Measurements from ENCODE around the gene FGR. TPM values are rescaled to one million over a fixed set of nuclear protein-coding genes. Genes with fewer than 3 reads are reported as not detected.

Gene FGR
- total RNA-seq, 2 experiments from 2014 or later: 0.51 to 0.56 TPM

- Mint-ChIP-seq H3K36me3 (ENCODE audit: low read depth) (no peaks in the 10 kb centered on the region), H3K4me3 (no peak overlapping the region), H3K27me3 (no peaks in the 10 kb centered on the region), H3K9me3 (no peaks in the 10 kb centered on the region), H3K4me1 (ENCODE audit: low read depth) (peaks cover 44% of the 10 kb centered on the region), H3K27ac (no peak overlapping the region)
- intact Hi-C loops (cut with micrococcal nuclease): no loop called here
- ATAC-seq (no peak), DNase-seq (no peak)
- ChIA-PET CTCF (interaction anchor here (0.9 to 25.3 kb wide), 5 partner anchors 9 to 60 kb away, joined by 3 to 533 read pairs (median 4); partner anchors contain the start of genes AHDC1 and IFI6), POLR2A (interaction anchor here (0.6 to 13.7 kb wide), 4 partner anchors 13 to 203 kb away, joined by 3 to 98 read pairs (median 4); partner anchors contain the start of gene AHDC1)
- TF ChIP-seq, protein P1, sequence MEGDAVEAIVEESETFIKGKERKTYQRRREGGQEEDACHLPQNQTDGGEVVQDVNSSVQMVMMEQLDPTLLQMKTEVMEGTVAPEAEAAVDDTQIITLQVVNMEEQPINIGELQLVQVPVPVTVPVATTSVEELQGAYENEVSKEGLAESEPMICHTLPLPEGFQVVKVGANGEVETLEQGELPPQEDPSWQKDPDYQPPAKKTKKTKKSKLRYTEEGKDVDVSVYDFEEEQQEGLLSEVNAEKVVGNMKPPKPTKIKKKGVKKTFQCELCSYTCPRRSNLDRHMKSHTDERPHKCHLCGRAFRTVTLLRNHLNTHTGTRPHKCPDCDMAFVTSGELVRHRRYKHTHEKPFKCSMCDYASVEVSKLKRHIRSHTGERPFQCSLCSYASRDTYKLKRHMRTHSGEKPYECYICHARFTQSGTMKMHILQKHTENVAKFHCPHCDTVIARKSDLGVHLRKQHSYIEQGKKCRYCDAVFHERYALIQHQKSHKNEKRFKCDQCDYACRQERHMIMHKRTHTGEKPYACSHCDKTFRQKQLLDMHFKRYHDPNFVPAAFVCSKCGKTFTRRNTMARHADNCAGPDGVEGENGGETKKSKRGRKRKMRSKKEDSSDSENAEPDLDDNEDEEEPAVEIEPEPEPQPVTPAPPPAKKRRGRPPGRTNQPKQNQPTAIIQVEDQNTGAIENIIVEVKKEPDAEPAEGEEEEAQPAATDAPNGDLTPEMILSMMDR (IDR thresholded peaks at IDR 0.05): peak; percentile 20
Measured at GRCh38 chr1:27616441-27616840, 18.5 kb downstream of the FGR start.

- no peak for DNase-seq
- Mint-ChIP-seq H3K27ac (no peak overlapping the region), H3K27me3 (no peaks in the 10 kb centered on the region), H3K36me3 (ENCODE audit: low read depth) (no peaks in the 10 kb centered on the region), H3K4me1 (ENCODE audit: low read depth) (peaks cover 47% of the 10 kb centered on the region), H3K4me3 (no peak overlapping the region), H3K9me3 (no peaks in the 10 kb centered on the region)
- no peak for ATAC-seq
- TF ChIP-seq, protein P1 (IDR thresholded peaks at IDR 0.05): no peak
- POLR2A ChIA-PET: interaction anchor here (0.6 to 13.7 kb wide), 3 partner anchors 14 to 204 kb away, joined by 3 to 98 read pairs (median 3); no protein-coding TSS in a partner anchor
- CTCF ChIA-PET: interaction anchor here (0.9 to 25.3 kb wide), 5 partner anchors 9 to 59 kb away, joined by 3 to 533 read pairs (median 4); partner anchors contain the start of genes AHDC1 and IFI6
- intact Hi-C loops (cut with micrococcal nuclease): no loop called here
Measured at GRCh38 chr1:27615346-27616192, 19.4 kb downstream of the FGR start.

- H3K27me3 Mint-ChIP-seq: no peaks in the 10 kb centered on the region
- ATAC-seq (no peak), DNase-seq (no peak)
- H3K4me1 Mint-ChIP-seq (ENCODE audit: low read depth): peaks cover 49% of the 10 kb centered on the region
- no peaks in the 10 kb centered on the region for H3K36me3 Mint-ChIP-seq (ENCODE audit: low read depth)
- intact Hi-C loops (cut with micrococcal nuclease): no loop called here
- H3K4me3 Mint-ChIP-seq: no peak overlapping the region
- no peak overlapping the region for H3K27ac Mint-ChIP-seq
- ChIA-PET CTCF (interaction anchor here (0.9 to 25.3 kb wide), 5 partner anchors 8 to 58 kb away, joined by 3 to 533 read pairs (median 4); partner anchors contain the start of genes AHDC1 and IFI6), POLR2A (interaction anchor here (1.0 to 13.7 kb wide), 2 partner anchors 15 to 48 kb away, joined by 3 to 98 read pairs; no protein-coding TSS in a partner anchor)
- no peaks in the 10 kb centered on the region for H3K9me3 Mint-ChIP-seq
- TF ChIP-seq, protein P1 (IDR thresholded peaks at IDR 0.05): no peak
Measured at GRCh38 chr1:27614625-27615344, 20.2 kb downstream of the FGR start.

GRCh38 chr1:27614043-27614624 lies 20.9 kb downstream of the FGR start:
- DNase-seq: no peak
- no peak for ATAC-seq

More at GRCh38 chr1:27614043-27614624, 20.9 kb downstream of the FGR start:
- intact Hi-C loops (cut with micrococcal nuclease): no loop called here
- TF ChIP-seq, protein P1 (IDR thresholded peaks at IDR 0.05): no peak
- Mint-ChIP-seq H3K27ac (no peak overlapping the region), H3K4me3 (no peak overlapping the region), H3K4me1 (ENCODE audit: low read depth) (peaks cover 44% of the 10 kb centered on the region), H3K36me3 (ENCODE audit: low read depth) (no peaks in the 10 kb centered on the region), H3K27me3 (no peaks in the 10 kb centered on the region), H3K9me3 (no peaks in the 10 kb centered on the region)
- POLR2A ChIA-PET: interaction anchor here (13.7 kb wide), 1 partner anchor 49 kb away, joined by 98 read pairs; no protein-coding TSS in a partner anchor
- CTCF ChIA-PET: interaction anchor here (0.9 to 25.3 kb wide), 3 partner anchors 8 to 52 kb away, joined by 3 to 533 read pairs (median 113); partner anchors contain the start of genes AHDC1 and IFI6
